H9 (cell line): ENCODE data around the gene IL10. TPM values are rescaled to one million over a fixed set of nuclear protein-coding genes. Genes with fewer than 3 reads are reported as not detected.

ENCODE experiments used
- DNase-seq: peaks from one replicate; pipeline ENCODE4 v3.0.0-alpha.2; 2017
- H2AFZ ChIP-seq: one replicate; pipeline ENCODE4 v1.6.1; 2013; ENCODE audit warnings: mild to moderate bottlenecking, low read length, control low read depth, moderate library complexity
- H2AK5ac ChIP-seq: 2 replicates; pipeline ENCODE4 v1.6.1; 2013; ENCODE audit warnings: low read length, control low read depth, mixed read lengths; ENCODE audit not compliant: insufficient read length
- H2BK120ac ChIP-seq: one replicate; pipeline ENCODE4 v1.6.1; 2013; ENCODE audit warnings: low read depth, mild to moderate bottlenecking, low read length, control low read depth, inconsistent platforms; ENCODE audit not compliant: poor library complexity, severe bottlenecking
- H2BK12ac ChIP-seq: 2 replicates; pipeline ENCODE4 v1.6.1; 2013; ENCODE audit warnings: low read length, control low read depth, mixed read lengths, low read depth; ENCODE audit not compliant: insufficient read length
- H2BK15ac ChIP-seq: 2 replicates; pipeline ENCODE4 v1.6.1; 2013; ENCODE audit warnings: low read depth, low read length, control low read depth
- H2BK20ac ChIP-seq: one replicate; pipeline ENCODE4 v1.6.1; 2013; ENCODE audit warnings: low read depth, mild to moderate bottlenecking, low read length, control low read depth, inconsistent platforms; ENCODE audit not compliant: poor library complexity, severe bottlenecking
- H2BK5ac ChIP-seq: 2 replicates; pipeline ENCODE4 v1.6.1; 2013; ENCODE audit warnings: low read length, control low read depth, mixed read lengths; ENCODE audit not compliant: insufficient read length
- H3K14ac ChIP-seq: 2 replicates; pipeline ENCODE4 v1.6.1; 2013; ENCODE audit warnings: low read length, control low read depth; ENCODE audit not compliant: insufficient read depth
- H3K18ac ChIP-seq: 2 replicates; pipeline ENCODE4 v1.6.1; 2013; ENCODE audit warnings: low read depth, mild to moderate bottlenecking, mixed read lengths, low read length, control low read depth; ENCODE audit not compliant: insufficient read length
- H3K23ac ChIP-seq: 2 replicates; pipeline ENCODE4 v1.6.1; 2013; ENCODE audit warnings: low read length, control low read depth, mixed read lengths, low read depth; ENCODE audit not compliant: insufficient read length
- H3K23me2 ChIP-seq: 2 replicates; pipeline ENCODE4 v1.6.1; 2013; ENCODE audit warnings: low read depth, mild to moderate bottlenecking, mixed read lengths, low read length, control low read depth; ENCODE audit not compliant: insufficient read length, poor library complexity, severe bottlenecking
- H3K27ac ChIP-seq: 2 replicates; pipeline ENCODE4 v1.5.1; 2013; ENCODE audit warnings: low read length, control low read depth, mixed read lengths, low read depth; ENCODE audit not compliant: insufficient read length
- H3K27me3 ChIP-seq: 2 replicates; pipeline ENCODE4 v1.6.1; 2013; ENCODE audit warnings: low read length, control low read depth, inconsistent platforms; ENCODE audit not compliant: insufficient read depth
- H3K4ac ChIP-seq: 2 replicates; pipeline ENCODE4 v1.6.1; 2013; ENCODE audit warnings: low read depth, mild to moderate bottlenecking, control low read depth, inconsistent platforms, low read length, moderate library complexity
- H3K4me1 ChIP-seq: 2 replicates; pipeline ENCODE4 v1.6.1; 2013; ENCODE audit warnings: low read length, control low read depth, inconsistent platforms; ENCODE audit not compliant: insufficient read depth
- H3K4me2 ChIP-seq: 2 replicates; pipeline ENCODE4 v1.6.1; 2013; ENCODE audit warnings: low read length, control low read depth, mixed read lengths; ENCODE audit not compliant: insufficient read length, insufficient read depth
- H3K56ac ChIP-seq: 2 replicates; pipeline ENCODE4 v1.6.1; 2013; ENCODE audit warnings: low read depth, mild to moderate bottlenecking, mixed read lengths, low read length, control low read depth; ENCODE audit not compliant: insufficient read length
- H3K79me1 ChIP-seq: 2 replicates; pipeline ENCODE4 v1.6.1; 2013; ENCODE audit warnings: low read depth, mild to moderate bottlenecking, moderate library complexity, low read length, control low read depth, inconsistent platforms; ENCODE audit not compliant: insufficient read depth, poor library complexity, severe bottlenecking
- H3K79me2 ChIP-seq: 2 replicates; pipeline ENCODE4 v1.6.1; 2013; ENCODE audit warnings: low read length, control low read depth, inconsistent platforms; ENCODE audit not compliant: insufficient read depth
- H3K9ac ChIP-seq: 2 replicates; pipeline ENCODE4 v1.6.1; 2013; ENCODE audit warnings: low read length, control low read depth, mixed read lengths; ENCODE audit not compliant: insufficient read length; ENCODE audit errors: extremely low read depth
- H3K9me3 ChIP-seq: one replicate; pipeline ENCODE4 v1.6.1; 2013; ENCODE audit warnings: low read depth, low read length, inconsistent platforms; ENCODE audit not compliant: control insufficient read depth
- H3T11ph ChIP-seq: one replicate; pipeline ENCODE4 v1.6.1; 2013; ENCODE audit warnings: mild to moderate bottlenecking, low read length, control low read depth, inconsistent platforms
- H4K20me1 ChIP-seq: one replicate; pipeline ENCODE4 v1.6.1; 2013; ENCODE audit not compliant: control insufficient read depth, insufficient read length, insufficient read depth
- H4K5ac ChIP-seq: 2 replicates; pipeline ENCODE4 v1.6.1; 2013; ENCODE audit warnings: low read depth, mild to moderate bottlenecking, mixed read lengths, low read length, control low read depth; ENCODE audit not compliant: insufficient read length
- H4K8ac ChIP-seq: replicated peaks from 2 replicates; pipeline ENCODE4 v1.6.1; 2013; ENCODE audit warnings: low read length, control low read depth, mixed read lengths, low read depth; ENCODE audit not compliant: insufficient read length
- H4K91ac ChIP-seq: 2 replicates; pipeline ENCODE4 v1.6.1; 2013; ENCODE audit warnings: low read depth, mild to moderate bottlenecking, moderate library complexity, mixed read lengths, low read length, control low read depth; ENCODE audit not compliant: insufficient read length
- H3K27ac Mint-ChIP-seq, 3 experiments: 2 replicates in 2 of 3; 3 replicates in 1 of 3; pipeline ENCODE4 v1.8.0; 2020 to 2021; ENCODE audit warnings: mixed read lengths in 3 of 3, mild to moderate bottlenecking in 1 of 3, moderate library complexity in 1 of 3
- H3K27me3 Mint-ChIP-seq: 2 replicates; pipeline ENCODE4 v1.8.0; 2021; ENCODE audit warnings: low read depth, mild to moderate bottlenecking, moderate library complexity, mixed read lengths
- H3K36me3 Mint-ChIP-seq, 3 experiments: 2 replicates in 2 of 3; 3 replicates in 1 of 3; pipeline ENCODE4 v1.8.0; 2020 to 2021; ENCODE audit warnings: low read depth in 3 of 3, mixed read lengths in 3 of 3; ENCODE audit not compliant: insufficient read depth in 1 of 3
- H3K4me1 Mint-ChIP-seq, 2 experiments: 2 replicates each; pipeline ENCODE4 v1.8.0; 2020; ENCODE audit warnings: mixed read lengths in 2 of 2
- H3K4me3 Mint-ChIP-seq, 2 experiments: 2 replicates in 1 of 2; 3 replicates in 1 of 2; pipeline ENCODE4 v1.8.0; 2020 to 2021; ENCODE audit warnings: mild to moderate bottlenecking in 2 of 2, mixed read lengths in 2 of 2, moderate library complexity in 1 of 2
- H3K9me3 Mint-ChIP-seq, 2 experiments: 2 replicates in 1 of 2; 3 replicates in 1 of 2; pipeline ENCODE4 v1.8.0; 2020; ENCODE audit warnings: mild to moderate bottlenecking in 2 of 2, mixed read lengths in 2 of 2, moderate library complexity in 1 of 2
- WGBS: extraction: QIAGEN DNeasy Blood & Tissue Kit; methylation state at CpG from one replicate; pipeline ENCODE4 v1.1.7; 2013; ENCODE audit warnings: missing lambda C conversion rate, low lambda C conversion rate, mixed read lengths; ENCODE audit not compliant: insufficient read length; ENCODE audit errors: extremely low coverage; 5-methylcytosine and 5-hydroxymethylcytosine counted together
- total RNA-seq: library from RNA; stranded (reverse); gene quantifications from 2 replicates; pipeline ENCODE4 v1.2.1, GENCODE V29; 2021
- TF ChIP-seq, protein P1 (sequence below): fragments of 200-600 bp; sonication (generic); conservative IDR thresholded peaks from 3 replicates; pipeline ENCODE4 v1.8.0; 2021; ENCODE audit warnings: antibody characterized with exemption, mild to moderate bottlenecking

Gene IL10
- total RNA-seq, 1 experiment from 2014 or later: not detected

DNA sequence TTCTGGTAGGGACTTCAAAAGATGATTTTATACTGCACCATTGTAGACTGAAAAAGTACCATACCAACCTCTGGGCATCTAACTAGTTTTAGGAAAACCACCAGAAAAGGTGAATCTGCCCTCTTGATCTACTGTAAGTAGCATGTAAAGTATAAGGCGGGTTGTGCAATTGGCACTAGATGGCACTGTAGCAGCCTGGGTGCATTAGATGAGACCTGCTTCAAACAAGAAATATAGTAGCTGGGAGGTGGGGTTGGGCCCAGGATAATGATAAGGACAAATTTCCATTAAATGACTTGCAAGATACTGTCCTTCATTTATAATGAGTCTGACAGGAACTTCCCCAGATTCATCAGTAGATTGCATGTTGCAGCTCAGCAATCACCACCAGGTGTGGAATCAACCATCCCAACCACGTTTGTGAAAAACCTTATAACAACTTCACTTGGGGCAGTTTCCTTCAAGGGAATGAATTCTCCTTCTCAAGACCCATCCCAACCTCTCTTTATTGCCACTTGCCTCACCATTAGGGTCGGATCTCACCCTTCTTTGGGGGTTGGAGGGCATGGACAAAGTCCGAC, 37.3 kb upstream of the IL10 start:
- Histone ChIP-seq H2BK5ac (no peak overlapping the region), H2BK20ac (no peak overlapping the region)
- H3K27me3 Mint-ChIP-seq: no peaks in the 10 kb centered on the region

More for the DNA sequence above, 37.3 kb upstream of the IL10 start:
- Histone ChIP-seq H3K14ac (no peak overlapping the region), H2BK15ac (no peak overlapping the region), H3K79me2 (no peaks in the 10 kb centered on the region), H2AFZ (no peak overlapping the region), H3K23me2 (no peaks in the 10 kb centered on the region), H2AK5ac (no peak overlapping the region), H3K4ac (no peak overlapping the region), H3K23ac (no peak overlapping the region), H3K27ac (no peak overlapping the region), H3K4me2 (no peak overlapping the region), H4K8ac (no peak overlapping the region), H3K9ac (no peak overlapping the region), H4K91ac (no peak overlapping the region), H3K9me3 (no peaks in the 10 kb centered on the region), H3K56ac (no peak overlapping the region), H3K27me3 (no peaks in the 10 kb centered on the region), H2BK120ac (no peak overlapping the region), H2BK12ac (no peak overlapping the region), H3K18ac (no peak overlapping the region), H3T11ph (no peak overlapping the region), H4K5ac (no peak overlapping the region), H4K20me1 (no peaks in the 10 kb centered on the region), H3K4me1 (no peaks in the 10 kb centered on the region), H3K79me1 (no peaks in the 10 kb centered on the region)
- peaks cover 2 to 8% of the 10 kb centered on the region in 2 experiments; a peak in 3 of 4 replicates for H3K4me1 Mint-ChIP-seq
- peaks cover 3 to 8% of the 10 kb centered on the region in 2 experiments; a peak in 4 of 5 replicates for H3K9me3 Mint-ChIP-seq
- TF ChIP-seq, protein P1, sequence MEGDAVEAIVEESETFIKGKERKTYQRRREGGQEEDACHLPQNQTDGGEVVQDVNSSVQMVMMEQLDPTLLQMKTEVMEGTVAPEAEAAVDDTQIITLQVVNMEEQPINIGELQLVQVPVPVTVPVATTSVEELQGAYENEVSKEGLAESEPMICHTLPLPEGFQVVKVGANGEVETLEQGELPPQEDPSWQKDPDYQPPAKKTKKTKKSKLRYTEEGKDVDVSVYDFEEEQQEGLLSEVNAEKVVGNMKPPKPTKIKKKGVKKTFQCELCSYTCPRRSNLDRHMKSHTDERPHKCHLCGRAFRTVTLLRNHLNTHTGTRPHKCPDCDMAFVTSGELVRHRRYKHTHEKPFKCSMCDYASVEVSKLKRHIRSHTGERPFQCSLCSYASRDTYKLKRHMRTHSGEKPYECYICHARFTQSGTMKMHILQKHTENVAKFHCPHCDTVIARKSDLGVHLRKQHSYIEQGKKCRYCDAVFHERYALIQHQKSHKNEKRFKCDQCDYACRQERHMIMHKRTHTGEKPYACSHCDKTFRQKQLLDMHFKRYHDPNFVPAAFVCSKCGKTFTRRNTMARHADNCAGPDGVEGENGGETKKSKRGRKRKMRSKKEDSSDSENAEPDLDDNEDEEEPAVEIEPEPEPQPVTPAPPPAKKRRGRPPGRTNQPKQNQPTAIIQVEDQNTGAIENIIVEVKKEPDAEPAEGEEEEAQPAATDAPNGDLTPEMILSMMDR: peak; percentile 64
- no peaks in the 10 kb centered on the region for H3K36me3 Mint-ChIP-seq
- WGBS: no CpG with 5 or more reads among the region's 4 CpGs
- DNase-seq: no peak
- no peak overlapping the region for H3K27ac Mint-ChIP-seq
- H3K4me3 Mint-ChIP-seq: no peak overlapping the region
